ENCODE data around the gene ATP5F1C. TPM values are rescaled to one million over a fixed set of nuclear protein-coding genes. Genes with fewer than 3 reads are reported as not detected.
"Not testable (repeated sequence)": the region's sequence is repeated elsewhere in the genome, so short reads cannot be mapped to it uniquely, and the experiment has no call there.

ATP5F1C gene
- total RNA-seq, 2 experiments from 2014 or later, result 281 to 295 TPM

- CTCF ChIA-PET, result no interaction called here
- H3K9me3 Mint-ChIP-seq, result no peaks in the 10 kb centered on the region
- no peaks in the 10 kb centered on the region for H3K4me1 Mint-ChIP-seq (ENCODE audit: low read depth)
- intact Hi-C loops (cut with micrococcal nuclease), result no loop called here
- H3K4me3 Mint-ChIP-seq, result no peak overlapping the region
- no peak for DNase-seq
- no peak overlapping the region for H3K27ac Mint-ChIP-seq
- peaks cover 42% of the 10 kb centered on the region for H3K36me3 Mint-ChIP-seq
- POLR2A ChIA-PET, result no interaction called here
- H3K27me3 Mint-ChIP-seq, result no peaks in the 10 kb centered on the region
Measured at GRCh38 chr10:7802606-7803005, 14.6 kb downstream of the ATP5F1C start.

GRCh38 chr10:7804216-7804615, 16.2 kb downstream of the ATP5F1C start:
- H3K4me1 Mint-ChIP-seq (ENCODE audit: low read depth), result no peaks in the 10 kb centered on the region
- ChIA-PET POLR2A (no interaction called here), CTCF (no interaction called here)
- H3K9me3 Mint-ChIP-seq, result no peaks in the 10 kb centered on the region
- intact Hi-C loops (cut with micrococcal nuclease), result no loop called here
- no peak overlapping the region for H3K4me3 Mint-ChIP-seq
- peaks cover 42% of the 10 kb centered on the region for H3K36me3 Mint-ChIP-seq
- no peak for DNase-seq
- no peaks in the 10 kb centered on the region for H3K27me3 Mint-ChIP-seq
- no peak overlapping the region for H3K27ac Mint-ChIP-seq

GRCh38 chr10:7804741-7805140, 16.8 kb downstream of the ATP5F1C start:
- no peak overlapping the region for H3K27ac Mint-ChIP-seq
- H3K4me1 Mint-ChIP-seq (ENCODE audit: low read depth), result no peaks in the 10 kb centered on the region
- no peak for DNase-seq
- peaks cover 37% of the 10 kb centered on the region for H3K36me3 Mint-ChIP-seq
- intact Hi-C loops (cut with micrococcal nuclease), result no loop called here
- H3K27me3 Mint-ChIP-seq, result no peaks in the 10 kb centered on the region
- CTCF ChIA-PET, result no interaction called here
- no peaks in the 10 kb centered on the region for H3K9me3 Mint-ChIP-seq
- POLR2A ChIA-PET, result no interaction called here
- no peak overlapping the region for H3K4me3 Mint-ChIP-seq

GRCh38 chr10:7808686-7809267, 20.8 kb downstream of the ATP5F1C start:
- ChIA-PET CTCF (interaction anchor here (1.0 to 2.2 kb wide), 2 partner anchors 9 to 122 kb away, joined by 4 to 8 read pairs; partner anchors contain the start of gene TAF3), POLR2A (interaction anchor here (1.2 kb wide), 1 partner anchor 9 kb away, joined by 3 read pairs; no protein-coding TSS in a partner anchor)
- Mint-ChIP-seq H3K36me3 (peaks cover 14% of the 10 kb centered on the region), H3K4me1 (ENCODE audit: low read depth) (no peaks in the 10 kb centered on the region), H3K9me3 (no peaks in the 10 kb centered on the region), H3K27me3 (no peaks in the 10 kb centered on the region), H3K27ac (no peak overlapping the region), H3K4me3 (no peak overlapping the region)
- intact Hi-C loops (cut with micrococcal nuclease), result no loop called here
- no peak for DNase-seq

GRCh38 chr10:7810443-7810842, 22.5 kb downstream of the ATP5F1C start:
- Mint-ChIP-seq H3K4me3 (no peak overlapping the region), H3K27me3 (no peaks in the 10 kb centered on the region), H3K27ac (no peak overlapping the region), H3K9me3 (no peaks in the 10 kb centered on the region), H3K4me1 (ENCODE audit: low read depth) (no peaks in the 10 kb centered on the region), H3K36me3 (peaks cover 7% of the 10 kb centered on the region)
- CTCF ChIA-PET, result no interaction called here
- no peak for DNase-seq
- intact Hi-C loops (cut with micrococcal nuclease), result no loop called here
- POLR2A ChIA-PET, result no interaction called here

- H3K4me1 Mint-ChIP-seq (ENCODE audit: low read depth), result no peaks in the 10 kb centered on the region
- H3K9me3 Mint-ChIP-seq, result no peaks in the 10 kb centered on the region
- ChIA-PET CTCF (no interaction called here), POLR2A (no interaction called here)
- peaks cover 7% of the 10 kb centered on the region for H3K36me3 Mint-ChIP-seq
- no peak overlapping the region for H3K4me3 Mint-ChIP-seq
- no peak overlapping the region for H3K27ac Mint-ChIP-seq
- intact Hi-C loops (cut with micrococcal nuclease), result no loop called here
- no peak for DNase-seq
- H3K27me3 Mint-ChIP-seq, result peaks cover 2% of the 10 kb centered on the region
Measured at GRCh38 chr10:7811000-7811399, 23.0 kb downstream of the ATP5F1C start.

- POLR2A ChIA-PET; H3K36me3 Mint-ChIP-seq; DNase-seq; H3K4me3 Mint-ChIP-seq; CTCF ChIA-PET; H3K9me3 Mint-ChIP-seq; intact Hi-C loops (cut with micrococcal nuclease); H3K27me3 Mint-ChIP-seq; H3K4me1 Mint-ChIP-seq (ENCODE audit: low read depth); H3K27ac Mint-ChIP-seq: not testable (repeated sequence)
Measured at GRCh38 chr10:7811743-7812142, 23.8 kb downstream of the ATP5F1C start.

GRCh38 chr10:7813481-7813880, 25.5 kb downstream of the ATP5F1C start:
- Mint-ChIP-seq H3K27ac (no peak overlapping the region), H3K9me3 (no peaks in the 10 kb centered on the region), H3K4me3 (no peak overlapping the region), H3K36me3 (no peaks in the 10 kb centered on the region), H3K27me3 (peaks cover 2% of the 10 kb centered on the region), H3K4me1 (ENCODE audit: low read depth) (peaks cover 13% of the 10 kb centered on the region)
- intact Hi-C loops (cut with micrococcal nuclease), result no loop called here
- POLR2A ChIA-PET, result no interaction called here
- CTCF ChIA-PET, result no interaction called here
- no peak for DNase-seq

- Mint-ChIP-seq H3K9me3 (no peaks in the 10 kb centered on the region), H3K4me1 (ENCODE audit: low read depth) (peaks cover 36% of the 10 kb centered on the region), H3K27me3 (peaks cover 2% of the 10 kb centered on the region), H3K27ac (no peak overlapping the region), H3K4me3 (peak overlapping the region; percentile 98), H3K36me3 (no peaks in the 10 kb centered on the region)
- ChIA-PET CTCF (interaction anchor here (0.7 to 2.4 kb wide), 5 partner anchors 8 to 62 kb away, joined by 3 to 8 read pairs (median 4); partner anchors contain the start of gene ATP5F1C), POLR2A (interaction anchor here (0.6 to 3.0 kb wide), 5 partner anchors 9 to 191 kb away, joined by 3 to 29 read pairs (median 5); partner anchors contain the start of genes ATP5F1C and KIN)
- DNase-seq, result no peak
- intact Hi-C loops (cut with micrococcal nuclease), result loop anchor here (5.0 kb wide), 2 partner anchors 235 to 290 kb away; partner anchors contain the start of gene GATA3
Measured at GRCh38 chr10:7817576-7817975, 29.6 kb downstream of the ATP5F1C start.

GRCh38 chr10:7817984-7818294, 30.0 kb downstream of the ATP5F1C start:
- DNase-seq, result no peak
- Mint-ChIP-seq H3K27ac (peak overlapping the region; percentile 70), H3K4me3 (peak overlapping the region; percentile 98), H3K36me3 (no peaks in the 10 kb centered on the region), H3K9me3 (no peaks in the 10 kb centered on the region), H3K4me1 (ENCODE audit: low read depth) (peaks cover 36% of the 10 kb centered on the region), H3K27me3 (peaks cover 2% of the 10 kb centered on the region)
- intact Hi-C loops (cut with micrococcal nuclease), result loop anchor here (1.0 to 5.0 kb wide), 3 partner anchors 30 to 291 kb away; partner anchors contain the start of genes ATP5F1C and GATA3
- ChIA-PET CTCF (interaction anchor here (0.7 to 2.4 kb wide), 5 partner anchors 9 to 62 kb away, joined by 3 to 8 read pairs (median 4); partner anchors contain the start of gene ATP5F1C), POLR2A (interaction anchor here (0.9 to 3.0 kb wide), 4 partner anchors 9 to 30 kb away, joined by 3 to 29 read pairs (median 5); partner anchors contain the start of genes ATP5F1C and KIN)

- intact Hi-C loops (cut with micrococcal nuclease), result loop anchor here (1.0 to 5.0 kb wide), 3 partner anchors 30 to 291 kb away; partner anchors contain the start of genes ATP5F1C and GATA3
- Mint-ChIP-seq H3K4me1 (ENCODE audit: low read depth) (peaks cover 36% of the 10 kb centered on the region), H3K27me3 (peaks cover 2% of the 10 kb centered on the region), H3K36me3 (no peaks in the 10 kb centered on the region), H3K4me3 (peak within 1 kb of the TSS; percentile 98), H3K27ac (peak within 1 kb of the TSS; percentile 70), H3K9me3 (no peaks in the 10 kb centered on the region)
- ChIA-PET CTCF (interaction anchor here (0.6 to 2.4 kb wide), 8 partner anchors 9 to 1372 kb away, joined by 3 to 8 read pairs (median 4); partner anchors contain the start of gene ATP5F1C), POLR2A (interaction anchor here (0.9 to 3.0 kb wide), 5 partner anchors 9 to 631 kb away, joined by 3 to 29 read pairs (median 5); partner anchors contain the start of genes ATP5F1C and KIN)
- DNase-seq, result peak; percentile 95
Measured at GRCh38 chr10:7818295-7819120, 30.5 kb downstream of the ATP5F1C start, which contains the start of gene TAF3. TAF3 (plus strand) TSS chr10:7818505; CDS start chr10:7818710, 205 bp downstream.

GRCh38 chr10:7819121-7819460, 31.1 kb downstream of the ATP5F1C start:
- ChIA-PET POLR2A (interaction anchor here (1.1 to 3.0 kb wide), 3 partner anchors 30 to 631 kb away, joined by 3 to 29 read pairs (median 5); partner anchors contain the start of genes ATP5F1C and KIN), CTCF (interaction anchor here (1.2 to 2.4 kb wide), 5 partner anchors 10 to 294 kb away, joined by 3 to 8 read pairs (median 7); no protein-coding TSS in a partner anchor)
- intact Hi-C loops (cut with micrococcal nuclease), result loop anchor here (5.0 kb wide), 2 partner anchors 233 to 292 kb away; partner anchors contain the start of gene GATA3
- no peaks in the 10 kb centered on the region for H3K9me3 Mint-ChIP-seq
- peak overlapping the region; percentile 70 for H3K27ac Mint-ChIP-seq
- peak; percentile 58 for DNase-seq
- H3K36me3 Mint-ChIP-seq, result no peaks in the 10 kb centered on the region
- peaks cover 36% of the 10 kb centered on the region for H3K4me1 Mint-ChIP-seq (ENCODE audit: low read depth)
- H3K4me3 Mint-ChIP-seq, result peak overlapping the region; percentile 98
- peaks cover 2% of the 10 kb centered on the region for H3K27me3 Mint-ChIP-seq
